CD1c-positive myeloid dendritic cell (primary cell): ENCODE measurements around the gene ATP8B1.
"Not testable (repeated sequence)": the region's sequence is repeated elsewhere in the genome, so short reads cannot be mapped to it uniquely, and the experiment has no call there.

ENCODE experiments used
- DNase-seq: peaks from one replicate; pipeline ENCODE4 v3.0.0-alpha.2; 2016; ENCODE audit errors: extremely low spot score

The ATP8B1 gene

DNA sequence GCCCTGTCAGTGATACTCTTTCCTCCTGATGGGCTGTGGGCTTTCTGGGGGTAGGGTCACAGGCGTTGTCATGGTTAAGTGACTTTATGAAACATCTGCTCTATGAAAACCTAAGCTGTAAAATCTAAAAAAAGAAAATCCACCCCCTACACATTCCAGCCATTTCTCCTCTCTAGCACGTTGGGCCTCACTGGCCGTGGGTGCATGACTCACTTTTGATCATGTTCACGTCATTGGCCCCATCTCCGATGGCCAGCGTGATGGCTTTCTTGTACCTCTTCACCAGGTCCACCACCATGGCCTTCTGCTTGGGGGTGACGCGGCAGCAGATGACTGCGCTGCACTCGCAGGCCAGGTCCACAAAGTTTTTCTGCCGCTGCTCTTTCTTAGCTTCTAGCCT is 142.2 kb downstream of the ATP8B1 start:
- DNase-seq = no peak

DNA sequence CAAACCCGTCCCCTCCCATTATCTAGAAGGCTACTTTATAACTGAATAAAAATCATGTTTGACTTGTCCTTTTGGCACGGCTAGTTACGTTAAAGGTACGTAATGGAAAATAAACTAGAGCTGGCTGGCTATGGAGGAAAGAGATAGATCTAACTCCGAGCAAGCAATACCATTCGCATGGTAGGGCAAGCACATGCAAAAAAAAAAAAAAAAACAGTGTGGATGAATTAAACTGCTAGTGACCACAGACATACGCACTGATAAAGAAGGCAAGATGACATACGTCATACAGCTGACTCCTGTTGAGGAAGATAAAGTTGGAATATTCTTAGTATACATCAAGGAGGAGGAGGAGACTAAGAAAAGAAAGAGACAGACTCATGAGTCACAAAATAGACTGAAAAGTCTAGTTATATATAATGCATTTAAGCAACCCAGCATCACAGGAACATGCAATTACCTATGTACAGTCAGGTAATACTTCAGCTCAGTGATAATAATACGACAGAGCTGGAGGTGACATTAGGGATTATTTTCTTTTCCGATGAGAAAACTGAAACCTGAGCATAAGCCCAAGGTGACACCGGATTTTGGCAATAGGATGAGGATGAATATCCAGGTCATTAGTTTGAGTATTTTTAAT is 143.5 kb downstream of the ATP8B1 start:
- DNase-seq = no peak

DNA sequence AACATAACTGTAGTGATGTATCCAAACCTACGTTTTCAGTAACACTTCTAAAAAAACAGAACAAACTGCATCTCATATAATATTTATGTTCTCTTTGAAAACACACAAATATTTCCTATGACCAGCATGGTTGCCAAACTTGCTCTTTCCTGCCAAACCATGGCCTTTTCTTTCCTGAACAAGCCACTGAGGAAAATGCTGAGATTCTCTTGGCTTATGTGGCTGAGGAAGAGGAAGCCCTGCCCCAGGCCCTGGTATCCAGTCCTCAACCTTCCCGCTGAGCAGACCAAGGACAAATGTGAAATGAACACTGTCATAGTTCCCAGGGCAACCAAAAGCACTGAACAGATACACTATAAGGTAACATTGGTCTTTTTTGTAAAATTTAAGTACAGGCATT is 145.6 kb downstream of the ATP8B1 start:
- no peak for DNase-seq

DNA sequence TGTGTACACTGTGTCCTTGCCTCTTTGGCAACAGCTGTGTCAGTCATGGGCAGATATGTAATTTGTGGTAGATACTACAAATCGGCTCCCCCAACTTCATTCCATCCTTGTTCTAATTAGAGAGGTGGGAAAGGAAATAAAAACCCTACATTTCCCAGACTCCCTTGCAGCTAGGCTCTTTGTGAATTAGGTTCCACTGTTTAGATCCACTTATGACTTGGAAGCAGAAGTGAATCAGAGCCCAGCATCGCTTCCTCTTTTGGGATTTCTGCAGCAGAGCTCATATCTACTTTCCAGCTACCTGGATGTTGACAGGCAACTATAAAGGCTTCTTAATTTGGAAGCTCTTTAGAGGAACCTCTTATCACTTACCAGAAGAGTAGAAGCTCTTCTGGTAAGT is 147.4 kb downstream of the ATP8B1 start:
- DNase-seq = peak; percentile 81

- no peak for DNase-seq
Measured at GRCh38 chr18:57651914-57652313, 151.2 kb downstream of the ATP8B1 start.

GRCh38 chr18:57649556-57650500 is 153.3 kb downstream of the ATP8B1 start:
- peak; percentile 91 for DNase-seq

- no peak for DNase-seq
Measured at GRCh38 chr18:57648414-57648813, 154.7 kb downstream of the ATP8B1 start.

- DNase-seq = no peak
Measured at GRCh38 chr18:57644540-57644939, 158.6 kb downstream of the ATP8B1 start.

- not testable (repeated sequence) for DNase-seq
Measured at GRCh38 chr18:57643726-57644125, 159.4 kb downstream of the ATP8B1 start.

GRCh38 chr18:57642462-57642861 is 160.7 kb downstream of the ATP8B1 start:
- not testable (repeated sequence) for DNase-seq

DNA sequence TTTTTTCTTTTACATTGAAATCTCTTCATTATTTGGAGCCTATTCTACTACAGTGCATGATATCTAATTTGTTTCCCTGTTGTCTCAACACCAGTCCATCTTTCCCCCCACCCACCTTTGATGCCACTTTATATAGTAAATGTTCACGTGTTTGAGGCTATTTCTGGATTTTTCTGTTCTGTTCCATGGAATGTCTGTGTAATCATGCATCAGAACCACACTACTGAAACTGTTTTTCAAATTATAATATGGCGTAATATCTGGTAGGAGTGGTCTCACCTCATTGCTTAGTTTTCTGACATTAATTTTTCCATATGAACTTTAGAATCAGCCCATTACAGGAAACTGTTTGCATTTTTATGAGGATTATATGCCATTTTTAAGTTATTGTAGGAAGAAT is 162.4 kb downstream of the ATP8B1 start:
- DNase-seq = peak; percentile 23

- DNase-seq = no peak
Measured at GRCh38 chr18:57640236-57640635, 162.9 kb downstream of the ATP8B1 start.

GRCh38 chr18:57635003-57635822 is 167.9 kb downstream of the ATP8B1 start:
- DNase-seq = no peak

DNA sequence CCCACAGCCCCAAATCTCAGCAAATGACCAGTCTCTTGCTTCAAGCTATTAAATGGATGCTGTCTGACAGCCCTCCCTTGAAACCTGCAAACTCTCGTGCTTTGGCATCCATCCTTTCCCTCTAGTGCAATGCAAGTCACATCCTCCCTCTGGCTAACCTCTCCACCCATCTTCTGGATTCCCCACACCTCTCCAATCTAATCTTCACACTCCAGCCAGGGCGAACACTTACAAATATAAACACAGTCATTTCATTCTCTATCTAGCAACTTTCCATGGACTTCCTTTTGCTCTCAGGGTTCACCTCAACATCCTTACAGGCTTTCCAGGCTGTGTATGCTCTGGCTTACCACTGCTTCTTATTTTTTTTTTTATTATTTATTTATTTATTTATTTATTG is 171.4 kb downstream of the ATP8B1 start:
- no peak for DNase-seq

DNA sequence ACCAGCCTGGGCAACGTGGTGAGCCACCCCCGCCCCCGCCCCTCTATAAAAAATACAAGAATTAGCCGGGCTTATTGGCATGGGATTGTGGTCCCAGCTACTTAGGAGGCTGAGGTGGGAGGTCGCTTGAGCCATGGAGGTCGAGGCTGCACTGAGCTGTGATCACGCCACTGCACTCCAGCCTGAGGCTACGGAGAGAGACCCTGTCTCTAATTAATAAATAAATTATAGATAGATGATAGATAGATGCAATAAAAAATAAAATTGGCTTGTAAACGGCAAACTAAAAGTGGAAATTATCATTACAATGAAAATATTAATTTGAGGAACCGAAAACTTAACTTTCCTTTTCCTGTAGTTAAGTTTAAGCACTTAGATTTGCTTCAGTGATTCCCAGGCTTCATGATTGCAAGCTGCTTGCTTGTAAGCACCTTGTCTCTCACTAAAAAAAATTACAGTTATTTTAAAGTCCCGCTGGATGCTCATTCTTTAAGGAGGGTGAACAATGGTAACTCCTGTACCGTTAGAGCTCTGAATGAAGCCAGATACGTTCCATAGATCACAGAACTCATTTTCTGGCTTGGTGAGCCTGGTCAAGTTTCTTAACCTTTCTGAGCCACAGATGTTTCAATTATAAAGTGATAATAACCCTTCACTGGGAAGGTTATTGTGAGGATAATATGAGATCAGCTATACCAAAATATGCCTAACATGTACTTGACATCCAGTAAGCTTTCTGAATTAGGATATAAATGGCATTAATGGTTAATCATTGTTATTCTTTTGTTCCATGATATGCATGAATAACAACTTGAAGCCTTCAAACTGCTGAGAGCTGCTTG is 172.1 kb downstream of the ATP8B1 start:
- DNase-seq = peak; percentile 39

DNA sequence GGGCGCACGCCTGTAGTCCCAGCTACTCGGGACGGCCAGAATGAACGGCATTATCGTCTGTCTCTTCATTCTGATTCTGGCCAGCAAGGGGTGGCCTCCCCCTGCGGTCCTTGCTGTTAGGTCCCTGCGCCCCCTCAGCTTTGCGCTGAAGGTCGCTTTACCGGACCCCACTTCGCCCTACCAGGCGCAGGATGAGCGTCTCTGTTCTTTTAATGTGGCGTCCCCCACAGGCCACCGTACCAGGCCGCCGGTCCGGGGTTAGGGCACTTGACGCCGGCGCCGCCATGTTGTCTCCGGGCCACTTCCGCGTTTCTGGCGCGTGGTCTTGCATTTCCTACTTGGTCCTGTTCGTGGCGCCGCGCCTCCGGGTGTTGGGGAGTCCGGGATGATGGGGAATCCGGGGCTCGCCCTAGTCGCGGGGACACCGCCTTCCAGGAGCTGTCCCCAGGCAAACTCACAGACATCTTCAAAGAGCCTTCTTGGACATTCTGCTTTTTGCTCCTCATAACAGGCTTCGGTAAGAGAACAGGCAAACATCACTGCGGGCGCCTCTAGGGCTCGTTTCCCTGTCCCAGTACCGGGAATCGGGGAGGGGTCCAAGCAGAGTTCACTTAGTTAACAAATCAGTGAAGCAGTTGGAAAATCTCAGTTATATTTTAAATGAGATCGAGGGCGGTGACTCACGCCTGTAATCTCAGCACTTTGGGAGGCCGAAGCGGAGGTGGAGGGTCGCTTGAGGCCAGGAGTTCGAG is 172.9 kb downstream of the ATP8B1 start:
- DNase-seq = peak; percentile 95

DNA sequence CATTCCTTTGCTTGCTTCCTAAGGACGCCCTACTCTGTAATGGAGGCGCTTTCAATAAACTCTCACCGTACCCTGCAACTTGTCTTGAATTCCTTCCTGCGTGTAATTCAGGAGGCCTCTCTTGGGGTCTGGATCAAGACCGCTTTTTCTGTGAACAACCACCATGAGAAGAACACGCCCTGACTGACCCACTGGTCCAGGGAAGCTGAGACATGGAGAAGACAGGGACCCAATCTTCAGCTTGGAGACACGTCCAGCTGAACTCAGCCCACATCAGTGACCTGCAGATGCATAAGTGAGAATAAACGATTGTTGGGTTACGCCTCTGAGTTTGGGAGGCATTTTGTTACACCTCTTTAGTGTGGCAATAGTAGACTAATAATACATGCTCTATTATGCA is 173.7 kb downstream of the ATP8B1 start:
- no peak for DNase-seq

- DNase-seq = no peak
Measured at GRCh38 chr18:57627488-57627887, 175.6 kb downstream of the ATP8B1 start.

- no peak for DNase-seq
Measured at GRCh38 chr18:57624988-57625387, 178.1 kb downstream of the ATP8B1 start.

- DNase-seq = no peak
Measured at GRCh38 chr18:57621246-57621604, 181.9 kb downstream of the ATP8B1 start.

DNA sequence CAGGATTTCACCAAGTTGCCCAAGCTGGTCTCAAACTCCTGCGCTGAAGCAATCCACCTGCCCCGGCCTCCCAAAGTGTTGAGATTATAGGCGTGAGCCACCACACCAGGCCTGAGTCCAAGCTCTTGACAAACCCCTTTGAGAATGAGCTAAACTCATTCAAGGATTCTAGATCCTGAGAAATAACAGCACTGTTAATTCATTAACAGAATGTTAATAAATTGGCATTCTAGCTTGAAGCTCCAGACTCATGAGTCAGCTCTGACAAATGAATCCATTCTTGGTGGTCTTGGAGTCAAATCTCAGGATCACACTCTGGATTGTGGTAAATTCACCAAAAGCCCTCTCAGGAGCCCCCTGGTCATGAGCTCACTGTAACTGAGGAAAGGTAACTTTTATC is 183.2 kb downstream of the ATP8B1 start:
- no peak for DNase-seq
